Midbrain (tissue), 1 donor: ENCODE measurements around the gene PLK3.
"Not testable (repeated sequence)": the region's sequence is repeated elsewhere in the genome, so short reads cannot be mapped to it uniquely, and the experiment has no call there.

Experiments used
- DNase-seq: peaks from one replicate; lab custom pipeline; 2025; lab: John Stamatoyannopoulos, UW

Gene PLK3

DNA sequence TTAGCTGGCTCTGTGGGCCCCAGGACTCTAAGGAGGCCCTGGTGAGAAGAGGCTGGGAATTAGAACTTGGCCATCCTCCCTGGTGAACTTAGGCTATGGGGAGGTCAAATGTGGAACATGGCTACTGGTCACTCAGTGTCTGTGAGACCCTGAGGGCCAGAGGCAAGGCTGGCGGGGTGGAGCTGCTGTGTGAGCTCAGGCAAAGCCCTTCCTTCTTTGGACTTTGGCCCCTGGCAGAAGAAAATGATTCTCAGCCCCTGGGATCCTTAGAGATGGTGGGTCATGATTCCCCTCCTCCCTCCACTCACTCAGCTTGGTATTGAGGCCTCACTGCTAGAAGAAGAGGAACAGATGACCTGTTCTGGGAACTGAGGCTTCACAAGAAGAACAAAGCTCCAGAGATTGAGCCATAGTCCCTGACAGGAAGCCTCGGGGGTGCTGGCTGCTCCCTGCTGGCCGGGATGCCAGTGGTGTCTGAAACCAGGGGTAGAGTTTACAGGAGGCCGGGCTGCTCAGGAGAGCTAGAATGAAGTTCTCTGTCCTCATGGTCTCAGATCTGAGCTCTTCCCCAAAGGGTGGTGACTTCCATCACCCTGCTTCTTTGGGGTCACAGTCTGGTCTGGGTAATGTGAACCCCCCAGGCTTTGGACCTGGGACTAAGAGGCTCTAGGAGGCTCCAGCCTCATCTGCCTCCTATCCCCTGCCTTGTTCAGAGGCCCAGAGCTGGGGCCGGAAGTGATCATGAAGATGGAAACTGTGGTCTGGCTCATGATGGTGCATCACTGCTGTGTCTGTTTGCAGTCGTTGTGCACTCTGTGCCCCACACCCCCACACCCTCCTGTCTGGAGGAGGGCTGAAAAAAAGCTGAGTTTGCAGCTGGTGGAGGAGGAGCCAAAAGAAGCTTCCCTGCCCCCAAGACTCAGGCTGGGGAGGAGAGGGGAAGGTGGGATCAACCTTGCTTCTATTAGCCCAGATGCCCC, 9.1 kb downstream of the PLK3 start:
- DNase-seq, result peak; percentile 29

DNA sequence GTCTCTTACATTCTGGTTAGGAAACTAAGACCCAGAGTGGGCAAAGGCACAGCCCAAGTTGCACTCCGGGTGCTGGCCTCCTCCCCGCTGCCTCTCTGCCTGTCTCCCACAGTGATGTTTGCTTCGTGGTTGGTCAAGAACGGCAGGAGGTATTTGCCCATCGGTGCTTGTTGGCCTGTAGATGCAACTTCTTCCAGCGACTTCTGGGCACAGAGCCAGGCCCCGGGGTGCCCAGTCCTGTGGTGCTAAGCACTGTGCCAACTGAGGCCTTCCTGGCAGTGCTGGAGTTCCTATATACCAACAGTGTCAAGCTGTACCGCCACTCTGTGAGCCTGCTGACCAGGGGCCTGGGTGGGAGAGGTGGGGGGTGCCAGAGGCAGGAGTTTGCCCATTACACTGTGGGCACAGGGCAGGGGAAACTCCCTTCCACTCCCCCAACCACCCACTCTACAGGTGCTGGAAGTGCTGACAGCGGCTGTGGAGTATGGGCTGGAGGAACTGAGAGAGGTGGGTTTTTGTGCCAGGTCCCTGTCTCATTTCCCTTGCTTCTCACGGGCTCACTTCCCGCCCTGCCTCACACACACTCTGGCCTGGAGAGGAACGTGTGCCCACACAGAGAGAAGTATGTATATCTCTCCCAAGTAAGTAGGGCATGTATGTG, 10.1 kb downstream of the PLK3 start:
- DNase-seq, result peak; percentile 56

DNA sequence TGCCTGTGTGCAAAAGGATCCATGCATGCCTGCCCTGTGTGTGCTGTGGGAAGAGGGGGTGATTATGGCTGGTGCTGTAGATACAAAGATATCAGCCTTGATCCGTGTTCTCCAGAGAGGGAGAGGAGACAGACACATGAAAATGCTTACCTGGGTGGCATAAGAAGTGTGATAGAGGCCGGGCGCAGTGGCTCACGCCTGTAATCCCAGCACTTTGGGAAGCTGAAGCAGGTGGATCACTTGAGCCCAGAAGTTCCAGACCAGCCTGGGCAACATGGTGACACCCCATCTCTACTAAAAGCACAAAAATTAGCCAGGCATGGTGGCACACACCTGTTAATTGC, 10.6 kb downstream of the PLK3 start:
- DNase-seq, result not testable (repeated sequence)

DNA sequence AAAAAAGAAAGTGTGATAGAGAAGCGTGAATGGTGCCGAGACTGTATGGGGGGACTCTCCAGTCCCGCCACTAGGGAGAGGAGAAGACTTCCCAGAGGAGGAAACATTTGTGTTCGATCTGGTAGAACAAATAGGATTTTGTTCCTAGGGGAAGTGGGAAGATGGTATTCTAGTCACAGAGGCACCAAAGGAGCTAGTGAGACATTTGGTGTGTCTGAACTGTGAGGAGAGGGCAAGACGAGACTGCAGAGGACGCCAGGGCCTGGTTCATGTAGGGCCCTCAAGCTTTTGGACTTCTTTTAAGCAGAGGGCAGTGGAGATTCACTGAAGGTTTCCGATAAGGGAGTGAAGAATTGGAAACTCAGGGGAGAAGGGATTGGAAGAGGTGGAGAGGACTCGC, 11.1 kb downstream of the PLK3 start:
- DNase-seq, result no peak

DNA sequence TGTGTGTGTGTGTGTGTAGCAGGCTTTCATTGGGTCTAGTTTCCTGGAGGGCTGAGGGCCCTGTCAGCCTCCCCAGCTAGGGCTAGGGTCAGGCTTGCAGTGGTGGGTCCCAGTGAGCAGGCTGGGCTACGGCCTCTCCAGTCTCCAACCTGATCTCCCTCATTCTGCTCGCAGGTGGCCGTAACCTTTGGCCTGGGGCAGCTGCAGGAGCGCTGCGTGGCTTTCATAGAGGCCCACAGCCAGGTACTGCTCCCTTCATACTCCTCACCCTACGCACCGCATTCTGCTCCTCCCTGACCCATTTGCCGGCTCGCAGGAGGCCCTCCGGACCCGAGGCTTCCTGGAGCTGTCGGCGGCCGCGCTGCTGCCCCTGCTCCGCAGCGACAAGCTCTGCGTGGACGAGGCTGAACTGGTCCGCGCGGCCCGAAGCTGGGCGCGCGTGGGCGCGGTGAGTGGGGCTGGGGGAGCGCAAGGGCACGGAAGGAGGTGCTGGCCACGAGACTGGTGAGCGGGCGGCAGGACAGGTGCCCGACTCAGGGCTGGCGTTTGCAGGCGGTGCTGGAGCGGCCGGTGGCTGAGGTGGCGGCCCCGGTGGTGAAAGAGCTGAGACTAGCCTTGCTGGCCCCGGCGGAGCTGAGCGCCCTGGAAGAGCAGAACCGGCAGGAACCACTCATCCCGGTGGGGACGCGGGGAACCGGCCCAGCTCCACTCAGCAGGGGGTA, 12.8 kb downstream of the PLK3 start:
- no peak for DNase-seq

DNA sequence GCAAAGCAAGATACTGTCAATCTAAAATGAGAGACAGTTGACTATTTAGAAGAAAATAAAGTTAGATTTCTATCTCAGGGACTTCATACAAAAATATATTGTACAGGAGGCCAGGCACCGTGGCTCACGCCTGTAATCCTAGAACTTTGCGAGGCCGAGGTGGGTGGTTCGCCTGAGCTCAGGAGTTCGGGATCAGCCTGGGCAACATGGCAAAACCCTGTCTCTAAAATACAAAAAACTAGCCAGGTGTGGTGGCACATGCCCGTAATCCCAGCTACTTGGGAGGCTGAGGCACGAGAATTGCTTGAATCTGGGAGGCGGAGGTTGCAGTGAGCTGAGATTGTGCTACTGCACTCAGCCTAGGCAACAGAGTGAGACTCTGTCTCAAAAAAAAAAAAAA, 15.7 kb downstream of the PLK3 start:
- not testable (repeated sequence) for DNase-seq

DNA sequence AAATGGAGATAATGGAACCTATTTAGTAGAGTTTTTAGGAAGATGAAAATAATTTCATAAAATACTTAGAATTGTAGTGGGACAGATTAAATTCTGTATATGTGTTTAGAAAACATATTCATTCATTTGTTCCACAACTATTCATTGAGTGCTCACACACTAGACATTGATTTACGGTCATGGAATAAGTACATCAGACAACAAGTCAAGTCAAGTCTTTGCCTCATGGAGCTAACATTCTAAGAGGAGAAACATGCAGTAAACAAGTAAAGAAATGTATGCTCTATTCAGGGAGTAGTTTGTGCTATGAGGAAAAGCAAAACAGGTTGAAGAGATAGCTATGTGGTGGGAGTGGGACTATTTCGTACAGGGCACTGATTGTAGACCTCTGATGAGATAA, 17.1 kb downstream of the PLK3 start:
- no peak for DNase-seq

DNA sequence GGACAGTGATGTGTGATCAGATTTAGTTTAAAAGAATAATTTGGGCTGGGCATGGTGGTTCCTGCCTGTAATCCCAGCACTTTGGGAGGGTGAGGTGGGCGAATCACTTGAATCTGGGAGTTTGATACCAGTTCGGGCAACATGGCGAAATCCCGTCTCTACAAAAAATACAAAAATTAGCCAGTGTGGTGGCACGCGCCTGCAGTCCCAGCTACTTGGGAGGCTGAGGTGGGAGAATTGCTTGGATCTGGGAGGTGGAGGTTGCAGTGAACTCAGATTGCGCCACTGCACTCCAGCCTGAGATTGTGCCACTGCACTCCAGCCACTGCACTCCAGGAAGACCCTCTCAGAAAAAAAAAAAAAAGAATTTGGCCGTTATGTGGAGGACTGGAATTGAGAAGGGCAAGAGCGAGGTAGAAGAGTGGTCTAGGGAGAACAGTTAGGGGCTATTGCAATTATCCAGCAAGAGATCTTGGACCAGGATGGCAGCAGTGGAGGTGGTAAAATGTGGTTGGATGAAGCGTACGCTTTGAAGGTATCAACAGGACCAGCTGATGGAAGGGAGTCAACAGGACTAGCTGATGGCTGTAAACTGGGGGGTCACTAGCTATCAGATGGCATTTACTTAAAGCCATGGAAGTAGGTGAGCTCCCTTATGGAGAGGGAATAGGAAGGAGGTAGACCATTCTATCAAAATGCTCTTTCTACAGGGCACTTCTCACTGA, 17.8 kb downstream of the PLK3 start:
- no peak for DNase-seq

DNA sequence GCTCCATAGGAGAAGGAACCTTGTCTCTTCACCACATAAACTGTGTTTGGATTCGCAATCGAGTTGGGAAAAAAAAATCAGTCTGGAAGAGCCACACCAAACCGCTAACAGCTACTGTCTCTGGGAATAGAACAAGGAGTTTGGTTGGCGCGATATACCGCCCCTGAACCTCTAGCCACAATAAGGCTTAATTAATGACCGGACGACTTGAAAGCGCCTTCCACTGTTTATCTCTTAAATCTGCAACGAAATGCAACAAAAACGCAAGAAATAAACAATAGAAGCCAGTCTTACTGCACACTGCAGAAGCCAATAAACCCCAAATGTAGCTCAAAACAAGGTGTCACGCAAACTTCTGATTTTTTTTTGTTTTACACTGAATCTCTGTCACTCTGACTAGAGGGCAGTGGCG, 19.0 kb downstream of the PLK3 start:
- no peak for DNase-seq

DNA sequence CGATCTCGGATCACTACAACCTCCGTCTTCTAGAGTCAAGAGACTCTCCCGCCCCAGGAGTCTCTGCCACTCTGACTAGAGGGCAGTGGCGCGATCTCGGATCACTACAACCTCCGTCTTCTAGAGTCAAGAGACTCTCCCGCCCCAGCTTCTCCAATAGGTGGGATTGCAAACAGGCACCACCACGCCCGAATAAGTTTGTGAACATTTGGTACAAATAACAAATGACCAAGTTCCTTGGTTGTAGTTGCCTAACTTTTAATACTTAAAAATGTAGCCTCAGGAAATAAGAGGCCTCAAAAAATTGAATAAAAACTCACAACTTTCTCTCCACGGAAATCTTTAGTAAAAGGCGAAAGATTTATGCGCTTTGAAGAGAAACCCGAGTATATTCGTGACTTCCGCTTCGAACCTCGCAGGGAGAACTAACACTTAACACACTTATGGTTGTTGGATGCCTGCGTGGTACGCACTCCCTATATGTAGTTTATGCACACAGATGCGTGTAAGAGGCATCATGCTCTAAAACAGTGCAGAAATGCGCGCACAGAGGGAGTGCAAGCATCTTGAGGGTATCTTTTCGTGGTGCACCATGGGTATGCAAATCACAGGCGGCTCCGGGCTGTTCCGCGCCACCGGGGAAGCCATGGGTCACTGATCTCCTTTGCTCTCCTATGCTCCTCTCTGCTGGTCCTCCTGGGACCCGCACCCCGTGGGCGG, 19.6 kb downstream of the PLK3 start:
- peak; percentile 75 for DNase-seq

DNA sequence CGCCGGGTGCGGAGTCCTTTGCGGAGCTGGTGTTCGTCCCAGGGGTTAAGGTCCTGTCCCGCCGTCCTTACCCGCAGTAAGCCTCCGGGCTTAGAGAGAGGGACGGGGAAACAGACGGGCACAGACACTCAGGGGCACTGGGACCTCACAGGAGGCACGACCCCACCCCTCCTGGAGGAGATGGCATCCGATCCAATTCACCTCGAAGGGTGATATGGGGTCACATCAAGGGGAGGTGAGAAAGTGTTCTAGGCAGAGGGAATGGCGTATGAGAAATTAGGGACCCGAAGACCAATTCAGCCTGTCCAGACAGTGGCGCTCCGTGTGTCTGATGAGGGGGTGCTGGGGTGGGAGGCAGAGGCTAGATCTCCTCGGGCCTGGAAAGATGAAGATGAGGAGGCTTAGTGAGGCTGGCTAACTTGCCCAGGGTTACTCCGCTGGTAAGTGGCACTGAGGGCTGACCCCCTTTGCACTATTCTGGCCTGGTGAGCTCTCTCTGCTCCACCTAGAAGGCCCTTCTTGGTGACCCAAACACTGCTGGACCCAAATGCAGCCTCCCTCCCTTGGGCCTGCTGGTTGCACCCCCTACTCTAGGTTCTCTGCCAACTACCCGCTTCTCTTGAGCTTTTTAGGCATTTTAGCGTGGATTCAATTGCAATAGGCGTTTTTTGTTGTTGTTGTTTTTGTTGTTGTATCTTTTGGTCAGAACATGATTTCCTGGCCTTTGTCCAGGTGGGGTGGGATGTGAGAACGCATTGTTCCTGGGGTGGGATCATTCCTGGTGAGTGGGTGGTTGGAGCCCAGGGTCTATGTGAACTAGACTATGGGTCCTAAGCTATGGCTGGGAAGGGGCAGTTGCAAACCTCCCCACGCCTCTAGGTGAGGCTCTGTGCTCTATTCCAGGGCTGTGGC, 20.4 kb downstream of the PLK3 start:
- DNase-seq, result no peak

DNA sequence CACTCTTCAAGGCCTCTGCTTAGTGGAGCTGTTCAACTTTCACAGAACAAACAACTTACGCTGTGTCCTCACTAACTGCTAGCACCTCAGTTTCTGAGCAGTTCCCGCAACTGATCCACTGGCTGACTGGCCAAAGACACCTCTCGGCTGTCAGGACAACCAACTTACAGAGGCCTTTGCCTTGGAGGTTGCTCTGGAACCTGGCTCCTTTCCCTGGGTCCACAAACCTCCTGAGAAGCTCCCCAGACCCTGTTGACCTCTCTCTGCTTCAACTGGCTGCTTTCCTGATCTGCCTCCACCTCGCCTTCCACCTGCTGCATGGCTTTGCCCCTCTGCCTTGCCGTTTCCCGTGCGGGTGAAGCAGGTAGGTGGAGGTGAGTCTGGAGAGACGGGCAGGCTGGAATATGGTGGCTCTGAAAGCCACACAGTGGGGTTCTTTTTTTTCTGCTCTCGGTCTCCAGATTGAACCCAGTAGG, 21.1 kb downstream of the PLK3 start:
- DNase-seq, result no peak

DNA sequence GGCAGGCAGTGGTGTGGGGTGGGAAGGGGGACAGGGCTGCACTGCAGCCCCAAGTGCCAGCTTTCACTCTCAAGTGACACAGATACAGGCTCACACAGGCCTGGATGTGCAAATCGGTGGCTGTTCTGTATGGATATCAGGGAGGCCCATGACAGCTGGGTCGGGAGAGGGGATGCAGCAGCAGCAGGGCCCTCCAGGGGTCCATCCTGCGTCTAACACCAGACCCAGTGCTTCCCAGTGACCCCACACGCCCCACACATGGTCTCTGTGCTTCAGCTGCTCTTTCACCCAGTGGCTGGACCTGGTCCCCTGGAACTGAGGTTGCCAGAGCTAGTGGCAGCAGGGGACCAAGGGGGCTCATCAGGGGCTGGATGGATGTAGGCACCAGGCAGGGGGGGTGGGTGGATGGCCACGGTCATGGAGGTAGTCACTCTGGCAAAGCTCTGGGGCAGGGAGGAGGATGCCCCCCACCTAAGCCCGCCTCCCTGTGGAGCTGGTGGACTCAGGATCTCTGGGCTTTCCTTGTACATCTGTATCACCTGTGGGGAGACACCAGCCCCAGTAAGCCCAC, 22.0 kb downstream of the PLK3 start:
- no peak for DNase-seq

DNA sequence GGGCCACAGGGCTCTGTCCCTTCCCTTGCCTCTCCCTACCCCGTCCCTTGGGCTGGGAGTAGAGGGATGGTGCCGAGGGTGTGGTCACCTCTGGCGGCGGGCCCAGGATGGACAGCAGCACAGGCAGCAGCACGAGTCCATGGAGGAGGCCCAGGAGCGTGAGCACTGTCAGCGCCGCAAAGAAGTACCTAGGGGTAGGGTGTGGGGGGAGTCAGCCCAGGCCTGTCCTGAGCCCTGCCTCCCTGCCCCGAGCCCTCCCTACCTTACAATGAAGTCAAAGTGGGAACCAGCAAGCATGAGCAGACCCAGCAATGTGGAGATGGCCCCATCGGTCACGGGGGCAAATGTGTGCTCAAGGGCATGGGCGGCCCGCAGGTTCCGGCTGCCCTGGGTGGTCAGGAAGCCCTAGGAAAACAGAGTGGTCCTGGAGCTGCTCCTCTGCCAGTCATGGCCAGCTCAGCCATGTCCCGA, 22.8 kb downstream of the PLK3 start:
- DNase-seq, result no peak

DNA sequence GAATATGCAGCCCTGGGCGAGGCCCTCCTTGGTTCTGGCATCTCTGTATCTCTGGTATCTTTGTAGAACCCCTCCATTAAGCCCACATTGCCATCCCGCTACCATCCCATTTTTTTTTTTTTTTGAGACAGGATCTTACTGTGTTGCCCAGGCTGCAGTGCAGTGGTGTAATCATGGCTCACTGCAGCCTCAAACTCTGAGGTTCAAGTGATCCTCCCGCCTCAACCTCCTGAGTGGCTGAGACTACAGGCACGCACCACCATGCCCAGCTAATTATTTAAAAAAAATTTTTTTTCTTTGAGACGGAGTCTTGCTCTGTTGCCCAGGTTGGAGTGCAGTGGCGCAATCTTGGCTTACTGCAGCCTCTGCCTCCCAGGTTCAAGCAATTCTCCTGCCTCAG, 24.2 kb downstream of the PLK3 start:
- not testable (repeated sequence) for DNase-seq

DNA sequence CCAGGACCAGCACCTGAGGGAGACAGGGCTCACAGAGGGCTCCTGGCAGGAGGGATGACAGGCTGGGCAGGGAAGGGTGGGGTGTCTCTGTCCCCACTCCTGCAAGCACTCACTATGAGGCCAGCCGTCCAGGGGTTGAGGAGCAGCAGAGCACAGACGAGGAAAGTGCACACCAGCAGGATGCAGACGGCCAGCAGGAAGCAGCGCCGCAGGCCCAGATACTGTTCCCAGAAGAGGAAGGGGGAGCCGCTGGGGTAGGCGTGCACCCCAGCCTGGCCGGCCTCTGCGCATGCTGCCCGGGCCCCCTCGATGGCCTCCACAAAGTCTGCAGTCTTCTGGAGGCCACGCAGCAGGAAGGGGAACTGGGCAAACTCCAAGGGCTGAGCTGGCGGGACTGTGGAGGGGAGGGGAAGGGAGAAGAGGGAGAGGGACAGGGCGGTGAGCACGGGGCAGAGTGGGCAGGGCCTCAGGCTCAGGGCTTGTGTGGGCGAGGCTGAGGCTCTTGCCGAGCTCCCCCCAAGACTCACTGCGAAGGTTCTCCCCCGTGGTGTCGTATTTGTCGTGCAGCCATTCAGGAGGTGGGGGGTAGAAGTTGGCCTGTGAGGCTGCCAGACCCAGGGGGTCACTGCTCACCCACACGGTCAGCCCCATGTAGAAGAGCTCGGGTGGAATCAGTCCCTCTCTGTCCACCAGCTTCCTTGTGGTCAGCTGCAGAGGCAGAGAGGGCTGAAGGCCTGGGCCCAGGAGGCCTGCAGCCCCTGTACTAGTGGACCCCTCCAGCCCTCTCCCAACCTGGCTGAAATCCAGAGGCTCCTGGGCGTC, 26.4 kb downstream of the PLK3 start:
- DNase-seq, result no peak

DNA sequence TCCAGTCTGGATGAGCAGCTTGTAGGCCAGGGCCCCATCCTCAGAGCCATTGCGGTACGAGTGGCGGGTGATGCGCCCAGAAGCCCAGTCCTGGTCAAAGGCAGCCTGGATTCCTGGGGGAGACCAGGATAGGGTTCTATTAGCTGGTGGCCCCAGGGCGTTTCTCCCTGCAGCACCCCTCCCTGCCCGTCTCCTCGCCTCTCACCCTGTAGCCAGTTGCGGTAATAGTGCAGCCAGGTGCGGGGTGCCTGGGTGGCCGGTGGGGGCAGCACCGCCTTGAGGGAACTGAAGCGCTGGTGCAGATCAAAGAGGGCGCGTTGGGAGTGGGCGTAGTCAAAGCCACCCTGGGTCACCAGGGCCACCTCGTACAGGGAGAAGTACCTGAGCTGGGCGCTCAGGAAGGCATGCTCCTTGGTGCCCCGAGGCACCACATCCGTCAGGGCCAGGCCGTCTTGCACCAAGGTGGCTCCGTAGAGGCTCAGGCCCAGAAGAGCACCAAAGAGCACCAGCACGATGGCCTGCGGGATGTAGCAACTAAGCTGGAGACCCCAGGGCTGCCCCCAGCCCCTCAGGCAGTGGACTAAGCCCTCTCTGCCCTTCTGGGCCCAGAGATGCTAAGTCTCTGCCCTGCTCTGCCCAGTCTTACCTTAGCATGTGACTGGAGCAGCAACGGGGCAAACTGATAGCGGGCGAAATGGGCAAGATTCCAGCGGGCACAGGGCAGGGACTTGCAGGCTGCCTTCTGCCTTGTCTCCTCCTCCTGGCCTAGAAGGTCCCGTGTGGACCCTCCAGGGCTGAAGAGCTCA, 27.2 kb downstream of the PLK3 start:
- DNase-seq, result no peak
